HG02678 (cell line): ENCODE measurements around the gene USP1.

Source experiments
- ATAC-seq: cut with Tn5 transposase; IDR thresholded peaks from one replicate; pipeline ENCODE4 v1.9.1; 2021; ENCODE audit warnings: mild to moderate bottlenecking, moderate library complexity; ENCODE audit not compliant: unreplicated experiment

USP1 gene

DNA sequence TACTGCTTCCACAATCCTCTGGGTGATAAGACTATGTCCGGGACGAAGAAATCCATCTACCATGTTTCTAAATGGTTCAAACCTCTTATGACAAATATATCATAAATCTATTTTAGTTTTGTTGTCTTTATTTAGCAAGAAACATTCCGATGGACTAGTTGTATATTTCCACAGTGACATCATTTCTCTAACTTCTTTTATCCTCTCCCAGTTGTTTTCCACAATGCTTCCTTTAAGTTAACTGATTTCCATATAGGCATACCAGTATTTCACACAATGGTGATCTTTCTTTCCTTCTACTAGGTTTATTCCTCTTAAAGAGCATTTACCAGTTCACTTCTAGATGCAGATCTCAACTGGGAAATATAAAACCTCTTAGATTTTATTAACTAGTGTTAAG lies 44.8 kb downstream of the USP1 start:
- no peak for ATAC-seq

DNA sequence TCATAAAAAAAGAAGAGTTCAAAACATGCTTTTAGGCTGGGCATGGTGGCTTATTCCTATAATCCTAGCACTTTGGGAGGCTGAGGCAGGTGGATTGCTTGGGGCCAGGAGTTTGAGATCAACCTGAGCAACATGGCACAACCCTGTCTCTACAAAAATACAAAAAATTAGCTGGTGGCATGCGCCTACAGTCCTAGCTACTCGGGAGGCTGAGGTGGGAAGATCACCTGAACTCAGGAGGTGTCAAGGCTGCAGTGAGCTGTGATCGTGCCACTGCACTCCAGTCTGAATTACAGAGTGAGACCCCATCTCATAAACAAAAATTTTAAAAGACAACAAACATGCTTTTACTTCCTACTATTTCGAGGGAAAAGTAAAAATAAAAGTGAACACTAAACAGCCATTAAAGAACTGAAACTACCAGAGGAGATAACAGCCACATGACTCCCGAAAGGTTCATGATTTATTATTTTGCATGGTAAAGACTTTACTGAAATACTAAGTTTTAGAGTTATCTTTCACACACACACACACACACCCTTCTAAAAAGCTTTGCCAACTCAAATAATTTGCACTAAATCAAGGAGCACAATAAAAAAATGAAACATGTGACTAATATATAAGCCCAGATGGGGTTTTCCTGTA lies 48.1 kb downstream of the USP1 start:
- ATAC-seq: no peak

DNA sequence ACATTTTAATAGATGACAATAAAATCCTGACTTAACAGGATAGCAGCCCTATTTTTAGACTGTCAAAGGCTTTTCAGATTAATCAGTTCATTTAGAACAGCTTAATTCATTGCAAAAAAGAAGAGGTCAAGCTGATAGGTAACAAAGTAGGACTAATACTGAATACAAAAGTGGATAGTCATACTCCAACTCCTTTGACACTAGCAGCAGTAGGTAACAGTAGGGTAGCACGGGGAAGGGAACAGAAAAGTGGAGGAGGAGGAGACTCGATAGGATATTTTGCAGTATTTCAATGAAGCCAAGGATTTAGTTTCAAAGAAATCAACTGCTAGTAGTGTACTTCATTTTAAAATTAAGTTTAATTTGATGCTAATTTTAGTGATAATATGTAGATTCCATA lies 51.1 kb downstream of the USP1 start:
- ATAC-seq: no peak

DNA sequence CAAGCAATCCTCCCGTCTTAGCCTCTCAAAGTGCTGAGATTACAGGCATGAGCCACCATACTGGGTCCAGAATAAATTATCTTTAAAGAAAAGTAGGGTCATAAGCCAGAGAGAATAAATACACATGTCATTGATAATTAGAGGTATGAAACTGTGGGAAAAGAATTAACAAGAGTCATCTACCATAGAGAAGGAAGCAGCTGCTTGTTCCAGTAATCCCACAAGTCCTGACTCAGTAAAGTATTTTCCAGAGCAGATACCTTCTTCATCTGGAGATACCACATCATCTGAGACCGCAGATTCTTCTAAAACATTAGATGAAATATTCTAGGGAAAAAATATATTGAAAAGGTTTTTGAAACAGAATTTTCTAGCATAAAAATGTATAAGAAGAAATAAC lies 55.7 kb downstream of the USP1 start:
- ATAC-seq: no peak

DNA sequence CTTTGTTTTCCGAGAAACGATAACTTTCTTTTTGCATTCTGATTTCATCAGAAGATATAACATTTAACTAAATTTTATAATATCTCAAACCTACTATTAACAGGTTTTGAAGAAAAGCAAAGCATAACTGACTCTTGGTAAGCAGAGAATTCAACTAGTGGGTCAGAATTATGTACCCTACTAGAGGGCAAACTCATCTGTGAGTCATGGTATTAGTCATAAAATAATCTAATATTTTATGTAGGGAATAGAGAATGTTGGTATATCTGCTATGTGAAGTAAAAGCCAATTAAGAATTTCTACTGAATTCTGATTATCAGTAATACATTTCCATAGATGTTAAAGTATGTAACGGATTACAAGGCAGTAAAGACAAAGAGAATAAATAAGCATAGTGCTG lies 56.8 kb downstream of the USP1 start:
- ATAC-seq: no peak

DNA sequence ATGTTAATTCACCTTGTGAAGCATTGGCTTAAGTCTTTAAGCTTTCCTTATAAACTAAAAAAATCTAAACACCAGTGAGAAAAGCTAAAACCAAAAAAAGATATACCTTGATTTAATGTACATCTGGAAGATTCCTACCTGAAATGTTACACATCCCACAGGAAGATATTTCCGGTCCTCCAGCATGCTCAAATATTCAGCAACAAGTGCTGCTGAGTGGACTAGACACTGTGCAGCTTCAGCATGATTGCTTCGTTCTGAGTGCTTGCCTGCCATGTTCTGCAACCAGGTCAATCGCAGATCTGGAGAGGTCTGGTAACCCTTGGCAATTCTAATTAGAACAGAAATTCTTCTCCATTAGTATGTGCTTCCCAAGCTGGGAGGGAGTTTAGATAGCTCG lies 57.3 kb downstream of the USP1 start:
- no peak for ATAC-seq

DNA sequence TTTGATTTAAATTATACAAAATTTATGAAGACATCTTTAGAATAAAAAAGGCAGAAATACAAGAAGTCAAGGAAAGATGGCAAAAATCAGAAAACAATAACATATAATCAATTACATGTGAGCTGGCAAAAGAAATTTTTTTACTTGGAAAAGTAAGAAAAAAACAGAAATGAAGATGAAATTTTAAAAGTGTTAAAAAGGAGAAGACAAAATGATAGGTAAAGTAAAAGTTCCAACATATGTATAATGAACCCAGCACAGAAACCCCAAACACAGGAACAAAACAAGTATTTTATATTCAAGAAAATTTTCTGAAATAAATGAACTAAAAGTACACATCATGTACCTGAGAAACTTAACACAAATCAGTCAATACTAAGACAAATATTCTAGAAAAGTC lies 63.4 kb downstream of the USP1 start:
- no peak for ATAC-seq
